H1 (cell line): ENCODE results near the gene BAZ2B. TPM values are rescaled to one million over a fixed set of nuclear protein-coding genes. Genes with fewer than 3 reads are reported as not detected.

Experiments
- CTCF ChIA-PET: fragments of 300-600 bp; sonication (Branson Sonifier 250); formaldehyde crosslinking; loops from one replicate; lab custom pipeline; 2021; ENCODE audit not compliant: partially characterized antibody; lab: Charles Lee
- POLR2A ChIA-PET: fragments of 300-600 bp; sonication (Branson Sonifier 250); formaldehyde crosslinking; loops from one replicate; lab custom pipeline; 2021; ENCODE audit warnings: inconsistent platforms; ENCODE audit not compliant: partially characterized antibody; lab: Charles Lee
- DNase-seq, 2 experiments: peaks; one replicate each; pipeline versions ENCODE4 v3.0.0 to v3.0.0-alpha.2; 2010 to 2022; ENCODE audit warnings: low spot score in 2 of 2, low read depth in 1 of 2, mixed read lengths in 1 of 2
- FAIRE-seq: peaks from 2 replicates; lab custom pipeline; 2011; peaks lifted over from hg19 to GRCh38; lab: Jason Lieb, UNC
- H2AFZ ChIP-seq: 2 replicates; pipeline ENCODE4 v1.8.1; 2012; ENCODE audit warnings: low read length, inconsistent platforms
- H2AK5ac ChIP-seq: 2 replicates; pipeline ENCODE4 v1.6.1; 2013; ENCODE audit warnings: low read depth, low read length
- H2BK120ac ChIP-seq: replicated peaks from 2 replicates; pipeline ENCODE3; 2013; ENCODE audit warnings: low read depth, low read length, inconsistent platforms
- H2BK12ac ChIP-seq: 2 replicates; pipeline ENCODE4 v1.6.1; 2013; ENCODE audit warnings: low read depth, low read length
- H2BK15ac ChIP-seq: 2 replicates; pipeline ENCODE4 v1.6.1; 2013; ENCODE audit warnings: low read length
- H2BK20ac ChIP-seq: 2 replicates; pipeline ENCODE4 v1.6.1; 2013; ENCODE audit warnings: low read length
- H2BK5ac ChIP-seq: 2 replicates; pipeline ENCODE4 v1.6.1; 2013; ENCODE audit warnings: low read depth, low read length
- H3K14ac ChIP-seq: 2 replicates; pipeline ENCODE4 v1.6.1; 2013; ENCODE audit warnings: inconsistent platforms; ENCODE audit not compliant: insufficient read length
- H3K18ac ChIP-seq: 2 replicates; pipeline ENCODE4 v1.6.1; 2013; ENCODE audit warnings: low read length; ENCODE audit errors: extremely low read depth
- H3K23ac ChIP-seq: 2 replicates; pipeline ENCODE4 v1.6.1; 2013; ENCODE audit warnings: inconsistent platforms; ENCODE audit not compliant: insufficient read length
- H3K23me2 ChIP-seq: 2 replicates; pipeline ENCODE4 v1.6.1; 2013; ENCODE audit warnings: low read depth, low read length
- H3K27ac ChIP-seq: 2 replicates; pipeline ENCODE4 v1.6.1; 2011; ENCODE audit warnings: low read depth, low read length, inconsistent platforms
- H3K27me3 ChIP-seq, 4 experiments: replicated peaks in 1 of 4; 1 replicate in 1 of 4; 2 replicates in 3 of 4; pipeline versions ENCODE4 v1.6.1 to v1.8.1; 2011 to 2013; ENCODE audit warnings: low read length in 3 of 4, mild to moderate bottlenecking in 3 of 4, inconsistent platforms in 2 of 4, mixed read lengths in 2 of 4, moderate library complexity in 1 of 4; ENCODE audit not compliant: control insufficient read depth in 3 of 4, insufficient read depth in 3 of 4; ENCODE audit errors: extremely low read depth in 1 of 4
- H3K36me3 ChIP-seq, 4 experiments: 2 replicates each; pipeline versions ENCODE4 v1.6.1 to v1.8.1; 2011 to 2013; ENCODE audit warnings: mild to moderate bottlenecking in 4 of 4, low read length in 3 of 4, moderate library complexity in 2 of 4, control low read depth in 1 of 4, inconsistent platforms in 1 of 4; ENCODE audit not compliant: insufficient read depth in 4 of 4, control insufficient read depth in 2 of 4
- H3K4ac ChIP-seq: replicated peaks from 2 replicates; pipeline ENCODE3; 2013; ENCODE audit warnings: low read length, low read depth, mixed read lengths, inconsistent platforms; ENCODE audit not compliant: insufficient read length
- H3K4me1 ChIP-seq, 4 experiments: replicated peaks in 1 of 4; 1 replicate in 1 of 4; 2 replicates in 3 of 4; pipeline versions ENCODE4 v1.6.1 to v1.8.1; 2011 to 2013; ENCODE audit warnings: low read length in 3 of 4, inconsistent platforms in 2 of 4, mixed read lengths in 1 of 4; ENCODE audit not compliant: insufficient read depth in 4 of 4, control insufficient read depth in 3 of 4
- H3K4me2 ChIP-seq, 2 experiments: 2 replicates each; pipeline versions ENCODE4 v1.6.1 to v1.8.1; 2011 to 2013; ENCODE audit warnings: low read depth in 2 of 2, low read length in 2 of 2, control low read depth in 1 of 2, inconsistent platforms in 1 of 2, mild to moderate bottlenecking in 1 of 2; ENCODE audit not compliant: insufficient read depth in 1 of 2
- H3K4me3 ChIP-seq, 4 experiments: fragments of 200-600, 300-600 bp in 1 of 4; sonication (generic), shearing (Covaris generic), sonication (Bioruptor Twin) in 1 of 4; 2 replicates each; pipeline versions ENCODE4 v1.5.1 to v1.8.1; 2011 to 2016; ENCODE audit warnings: low read length in 4 of 4, low read depth in 3 of 4, control low read depth in 2 of 4, inconsistent platforms in 2 of 4, mild to moderate bottlenecking in 2 of 4, mixed read lengths in 1 of 4, moderate library complexity in 1 of 4; ENCODE audit not compliant: insufficient read depth in 2 of 4; ENCODE audit errors: extremely low read depth in 1 of 4
- H3K56ac ChIP-seq: replicated peaks from 2 replicates; pipeline ENCODE3; 2013; ENCODE audit warnings: low read depth, mild to moderate bottlenecking, mixed read lengths, low read length, inconsistent platforms; ENCODE audit not compliant: insufficient read length
- H3K79me1 ChIP-seq: 2 replicates; pipeline ENCODE4 v1.6.1; 2013; ENCODE audit warnings: low read depth, low read length, control low read depth
- H3K79me2 ChIP-seq, 2 experiments: 2 replicates each; pipeline versions ENCODE4 v1.6.1 to v1.8.1; 2012 to 2013; ENCODE audit warnings: low read length in 2 of 2, mild to moderate bottlenecking in 2 of 2, inconsistent platforms in 1 of 2; ENCODE audit not compliant: insufficient read depth in 2 of 2, control insufficient read depth in 1 of 2
- H3K9ac ChIP-seq, 4 experiments: replicated peaks in 1 of 4; 1 replicate in 1 of 4; 2 replicates in 3 of 4; pipeline versions ENCODE4 v1.6.1 to v1.8.1; 2011 to 2013; ENCODE audit warnings: low read depth in 3 of 4, low read length in 3 of 4, control low read depth in 2 of 4, mild to moderate bottlenecking in 2 of 4, moderate library complexity in 2 of 4, inconsistent platforms in 1 of 4; ENCODE audit errors: extremely low read depth in 1 of 4
- H3K9me3 ChIP-seq, 2 experiments: 2 replicates each; pipeline versions ENCODE4 v1.6.1 to v1.8.1; 2012 to 2013; ENCODE audit warnings: mild to moderate bottlenecking in 2 of 2, moderate library complexity in 2 of 2, control low read depth in 1 of 2, inconsistent platforms in 1 of 2, low read depth in 1 of 2, low read length in 1 of 2, mixed read lengths in 1 of 2; ENCODE audit not compliant: insufficient read depth in 2 of 2
- H4K20me1 ChIP-seq, 2 experiments: replicated peaks in 1 of 2; 2 replicates each; pipeline versions ENCODE3 to v1.8.1; 2011 to 2013; ENCODE audit warnings: inconsistent platforms in 2 of 2, low read length in 2 of 2, mild to moderate bottlenecking in 1 of 2; ENCODE audit not compliant: insufficient read depth in 2 of 2, control insufficient read depth in 1 of 2
- H4K5ac ChIP-seq: 2 replicates; pipeline ENCODE4 v1.6.1; 2013; ENCODE audit warnings: low read length, low read depth, mixed read lengths, inconsistent platforms; ENCODE audit not compliant: insufficient read length
- H4K8ac ChIP-seq: 2 replicates; pipeline ENCODE4 v1.8.0; 2013; ENCODE audit warnings: mild to moderate bottlenecking, moderate library complexity, low read length, inconsistent platforms; ENCODE audit not compliant: insufficient read depth; ENCODE audit errors: extremely low read depth
- H4K91ac ChIP-seq: replicated peaks from 2 replicates; pipeline ENCODE3; 2013; ENCODE audit warnings: low read length, mixed read lengths, inconsistent platforms; ENCODE audit not compliant: insufficient read length
- CBX8 ChIP-seq: fragments of 300-800, 300-1000 bp; sonication (generic); IDR thresholded peaks from 2 replicates; pipeline ENCODE4 v1.7.1; 2016; ENCODE audit warnings: low read depth, low read length, borderline replicate concordance
- EGR1 ChIP-seq: IDR thresholded peaks from 2 replicates; pipeline ENCODE4 v1.6.1; 2011; ENCODE audit warnings: low read depth, low read length, borderline replicate concordance
- GABPA ChIP-seq: IDR thresholded peaks from 2 replicates; pipeline ENCODE4 v1.6.1; 2011; ENCODE audit warnings: mild to moderate bottlenecking, low read length, moderate library complexity, borderline replicate concordance; ENCODE audit not compliant: insufficient read depth
- POU5F1 ChIP-seq: IDR thresholded peaks from 2 replicates; pipeline ENCODE4 v1.6.1; 2011; ENCODE audit warnings: low read depth, mild to moderate bottlenecking, low read length, moderate library complexity
- RXRA ChIP-seq: IDR thresholded peaks from 2 replicates; pipeline ENCODE4 v1.6.1; 2011; ENCODE audit warnings: low read depth, mild to moderate bottlenecking, low read length, moderate library complexity; ENCODE audit not compliant: insufficient read depth
- SIN3A ChIP-seq, 2 experiments: IDR thresholded peaks in 1 of 2; conservative IDR thresholded peaks in 1 of 2; 2 replicates each; pipeline ENCODE4 v1.6.1; 2011 to 2012; ENCODE audit warnings: low read length in 2 of 2, improper control_type of control experiment in 1 of 2, low read depth in 1 of 2, mild to moderate bottlenecking in 1 of 2
- SP2 ChIP-seq: IDR thresholded peaks from 2 replicates; pipeline ENCODE4 v1.6.1; 2012; ENCODE audit warnings: mild to moderate bottlenecking, low read length, inconsistent platforms
- SRF ChIP-seq: IDR thresholded peaks from 2 replicates; pipeline ENCODE4 v1.6.1; 2011; ENCODE audit warnings: mild to moderate bottlenecking, low read depth, low read length, moderate library complexity
- TCF12 ChIP-seq: IDR thresholded peaks from 2 replicates; pipeline ENCODE4 v1.6.1; 2011; ENCODE audit warnings: low read depth, mild to moderate bottlenecking, low read length
- TEAD4 ChIP-seq: IDR thresholded peaks from 2 replicates; pipeline ENCODE4 v1.6.1; 2012; ENCODE audit warnings: low read depth, low read length, inconsistent platforms, mixed read lengths
- YY1 ChIP-seq: IDR thresholded peaks from 2 replicates; pipeline ENCODE4 v1.6.1; 2011; ENCODE audit warnings: low read depth, mild to moderate bottlenecking, low read length
- ZNF274 ChIP-seq: IDR thresholded peaks from 2 replicates; pipeline ENCODE4 v1.7.0; 2012; ENCODE audit warnings: low read length, borderline replicate concordance; ENCODE audit errors: extremely low read depth
- polyA plus RNA-seq, 7 experiments: library from polyadenylated mRNA; depleted of rRNA in 3 of 7; stranded (reverse) in 5 of 7; unstranded in 2 of 7; fragments of >200 nt in 5 of 7; fragments of 200-250 nt in 2 of 7; gene quantifications; 1 replicate in 5 of 7; 2 replicates in 1 of 7; 4 replicates in 1 of 7; pipeline versions ENCODE4 v1.2.1 to v1.2.3, GENCODE V29; 2011 to 2013; ENCODE audit warnings: missing spikeins in 2 of 7, mixed read lengths in 2 of 7
- total RNA-seq: library from RNA; stranded (reverse); fragmentation: NEBNext Ultra II Directional; extraction: Animal tissue kit (Norgen Biotek cat#: 25700); gene quantifications from 2 replicates; pipeline ENCODE4 v1.2.1, GENCODE V29; 2021
- TF ChIP-seq, protein P1 (sequence below): IDR thresholded peaks from 2 replicates; pipeline ENCODE4 v1.6.1; 2011; ENCODE audit warnings: low read depth, mild to moderate bottlenecking, low read length; ENCODE audit not compliant: insufficient read depth
- TF ChIP-seq, protein P2 (sequence below): IDR thresholded peaks from 2 replicates; pipeline ENCODE4 v1.6.1; 2012; ENCODE audit warnings: inconsistent platforms

Gene BAZ2B
- total and polyA plus RNA-seq, 2 of the 8 experiments (the other 6 are each of a cell fraction or from before 2014, with no cell fraction given) = 15.2 to 46.3 TPM

DNA sequence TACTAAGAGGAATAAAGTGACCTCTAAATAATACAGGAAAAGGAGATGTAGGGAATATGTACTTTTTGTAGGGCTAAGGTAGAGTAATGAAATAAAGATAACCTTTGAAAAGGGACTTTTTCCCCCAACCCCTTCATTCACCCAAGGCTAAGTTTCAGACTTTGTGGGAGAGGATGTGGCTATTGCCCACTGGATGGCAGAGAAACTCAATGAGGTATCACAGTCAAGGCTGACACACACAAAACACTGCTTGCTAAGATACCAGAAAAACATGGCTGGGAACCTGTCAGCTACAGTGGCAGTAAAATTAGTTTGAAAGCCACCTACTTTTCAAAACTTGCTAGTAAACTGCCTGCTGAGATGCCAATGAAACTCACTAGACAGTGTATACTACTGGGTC lies 171.0 kb downstream of the BAZ2B start:
- Histone ChIP-seq H2AK5ac (no peak overlapping the region), H2BK5ac (no peak overlapping the region), H2AFZ (no peak overlapping the region), H3K4me2 (no peak overlapping the region), H3K4ac (no peak overlapping the region), H3K27me3 (no peaks in the 10 kb centered on the region), H3K79me2 (no peaks in the 10 kb centered on the region), H3K23me2 (no peaks in the 10 kb centered on the region), H4K5ac (no peak overlapping the region), H2BK15ac (no peak overlapping the region), H3K23ac (no peak overlapping the region), H3K9ac (no peak overlapping the region), H4K20me1 (no peaks in the 10 kb centered on the region), H3K27ac (no peak overlapping the region), H3K4me3 (no peak overlapping the region), H3K14ac (no peak overlapping the region), H2BK12ac (no peak overlapping the region), H2BK120ac (no peak overlapping the region), H3K56ac (no peak overlapping the region), H2BK20ac (no peak overlapping the region), H4K8ac (no peak overlapping the region), H3K36me3 (peaks cover 0 to 39% (median 8%) of the 10 kb centered on the region in 4 experiments; a peak in 3 of 8 replicates), H3K79me1 (no peaks in the 10 kb centered on the region; the same call in 1 of the 2 replicates), H3K9me3 (no peaks in the 10 kb centered on the region), H3K18ac (no peak overlapping the region), H4K91ac (no peak overlapping the region), H3K4me1 (peaks cover 0 to 5% (median 2%) of the 10 kb centered on the region in 4 experiments; a peak in 2 of 7 replicates)
- CTCF ChIA-PET = interaction anchor here (0.6 to 1.1 kb wide), 4 partner anchors 44 to 476 kb away, joined by 3 read pairs; no protein-coding TSS in a partner anchor
- POLR2A ChIA-PET = interaction anchor here (0.6 to 1.9 kb wide), 2 partner anchors 267 to 1066 kb away, joined by 3 to 4 read pairs; partner anchors contain the start of gene MARCHF7
- FAIRE-seq (no peak), DNase-seq (no peak)
- TF ChIP-seq, protein P1, sequence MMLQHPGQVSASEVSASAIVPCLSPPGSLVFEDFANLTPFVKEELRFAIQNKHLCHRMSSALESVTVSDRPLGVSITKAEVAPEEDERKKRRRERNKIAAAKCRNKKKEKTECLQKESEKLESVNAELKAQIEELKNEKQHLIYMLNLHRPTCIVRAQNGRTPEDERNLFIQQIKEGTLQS = no peak
- TF ChIP-seq POU5F1 = no peak
- no peak for TF ChIP-seq YY1
- no peak for TF ChIP-seq RXRA
- TF ChIP-seq SP2 = no peak
- TF ChIP-seq TCF12 = no peak
- TF ChIP-seq SIN3A (conservative IDR thresholded peaks at IDR 0.05 in 1 of 2, IDR thresholded peaks at IDR 0.05 in 1 of 2; ENCODE audit: low read depth in 1 of 2, low read length in 2 of 2) = no peak
- TF ChIP-seq, protein P2, sequence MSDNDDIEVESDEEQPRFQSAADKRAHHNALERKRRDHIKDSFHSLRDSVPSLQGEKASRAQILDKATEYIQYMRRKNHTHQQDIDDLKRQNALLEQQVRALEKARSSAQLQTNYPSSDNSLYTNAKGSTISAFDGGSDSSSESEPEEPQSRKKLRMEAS = no peak
- no peak for TF ChIP-seq SRF
- TF ChIP-seq EGR1 = no peak
- no peak for TF ChIP-seq TEAD4
- no peak for TF ChIP-seq GABPA
- TF ChIP-seq CBX8 = no peak
- TF ChIP-seq ZNF274 = no peak
